ENCODE measurements around the gene TUT1.

GRCh38 chr11:62575837-62576236, 15.5 kb downstream of the TUT1 start:
- TF ChIP-seq, protein P1, sequence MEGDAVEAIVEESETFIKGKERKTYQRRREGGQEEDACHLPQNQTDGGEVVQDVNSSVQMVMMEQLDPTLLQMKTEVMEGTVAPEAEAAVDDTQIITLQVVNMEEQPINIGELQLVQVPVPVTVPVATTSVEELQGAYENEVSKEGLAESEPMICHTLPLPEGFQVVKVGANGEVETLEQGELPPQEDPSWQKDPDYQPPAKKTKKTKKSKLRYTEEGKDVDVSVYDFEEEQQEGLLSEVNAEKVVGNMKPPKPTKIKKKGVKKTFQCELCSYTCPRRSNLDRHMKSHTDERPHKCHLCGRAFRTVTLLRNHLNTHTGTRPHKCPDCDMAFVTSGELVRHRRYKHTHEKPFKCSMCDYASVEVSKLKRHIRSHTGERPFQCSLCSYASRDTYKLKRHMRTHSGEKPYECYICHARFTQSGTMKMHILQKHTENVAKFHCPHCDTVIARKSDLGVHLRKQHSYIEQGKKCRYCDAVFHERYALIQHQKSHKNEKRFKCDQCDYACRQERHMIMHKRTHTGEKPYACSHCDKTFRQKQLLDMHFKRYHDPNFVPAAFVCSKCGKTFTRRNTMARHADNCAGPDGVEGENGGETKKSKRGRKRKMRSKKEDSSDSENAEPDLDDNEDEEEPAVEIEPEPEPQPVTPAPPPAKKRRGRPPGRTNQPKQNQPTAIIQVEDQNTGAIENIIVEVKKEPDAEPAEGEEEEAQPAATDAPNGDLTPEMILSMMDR (IDR thresholded peaks at IDR 0.05) = no peak
- TF ChIP-seq POLR2A (IDR thresholded peaks at IDR 0.05) = no peak
